Stimulated activated CD8-positive, alpha-beta memory T cell treated with anti-CD3 and anti-CD28 coated beads, Interleukin-4, amount 100 ng/mL, for 24 hours (primary cell): ENCODE data around the gene GPX3.

Experiments used
- DNase-seq: peaks from one replicate; pipeline ENCODE4 v3.0.0-alpha.2; 2020; ENCODE audit warnings: low read depth

Gene GPX3

DNA sequence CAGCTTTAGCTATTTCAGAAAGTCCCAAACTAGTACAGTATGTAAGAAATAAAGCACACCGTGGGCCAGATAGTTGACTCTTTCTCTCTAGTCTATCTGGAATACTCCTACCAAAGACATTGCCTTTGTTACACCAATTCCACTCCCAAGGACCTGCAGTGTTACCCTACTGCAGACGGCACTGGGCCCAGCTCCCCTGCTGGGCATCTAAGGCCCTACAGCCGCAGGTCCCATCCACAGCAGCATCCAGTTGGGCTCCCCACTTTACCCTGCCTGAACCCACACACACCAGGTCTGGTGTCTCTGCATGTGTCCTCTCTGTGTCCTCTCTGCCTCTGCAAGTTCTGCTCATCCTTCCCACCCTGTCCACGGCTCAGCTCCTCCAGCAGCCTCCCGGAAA, 37.9 kb downstream of the GPX3 start:
- DNase-seq, result no peak

- no peak for DNase-seq
Measured at GRCh38 chr5:151058891-151059489, 38.6 kb downstream of the GPX3 start.

GRCh38 chr5:151060742-151061141, 40.4 kb downstream of the GPX3 start:
- no peak for DNase-seq

GRCh38 chr5:151062405-151063141, 42.2 kb downstream of the GPX3 start:
- no peak for DNase-seq

DNA sequence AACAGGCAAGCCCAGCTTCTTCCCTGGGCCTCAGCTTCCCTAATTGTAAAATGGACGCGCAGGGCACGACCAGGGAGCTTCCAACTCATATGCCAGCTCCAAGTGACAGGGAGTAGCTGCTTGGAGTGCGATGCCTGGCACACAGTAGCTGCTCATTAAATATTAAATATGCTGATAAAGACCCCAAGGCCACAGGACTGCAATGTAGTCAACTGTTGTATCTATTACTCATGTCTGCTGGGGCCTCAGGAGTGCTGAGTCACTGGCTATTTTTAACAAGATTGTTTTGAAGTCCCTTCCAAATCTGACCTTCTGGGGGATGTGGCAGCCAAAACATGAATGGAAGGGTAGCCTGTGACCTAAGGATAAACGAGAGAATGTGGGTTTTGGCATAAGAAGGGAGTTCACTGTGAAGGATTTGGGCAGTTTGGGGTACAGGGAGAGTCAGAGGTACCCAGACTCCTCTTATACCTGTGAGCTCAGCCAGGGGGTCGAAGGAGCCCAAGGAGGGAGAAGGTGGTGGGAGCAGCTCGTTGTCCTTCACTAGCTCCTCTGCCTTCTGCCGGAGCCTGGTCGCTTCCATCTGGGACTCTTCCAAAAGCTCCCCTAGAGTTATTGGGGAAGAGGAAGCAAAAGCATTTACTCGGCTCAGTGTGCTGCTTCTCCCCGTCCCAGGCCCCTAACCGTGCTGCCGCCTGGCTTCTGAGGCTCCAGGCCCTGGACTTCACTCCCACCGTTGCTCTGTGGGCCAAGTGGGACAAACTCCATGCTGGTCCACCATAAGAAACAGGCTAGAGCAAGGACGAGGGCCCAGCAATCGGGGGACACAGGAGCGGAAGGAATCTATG, 43.0 kb downstream of the GPX3 start:
- DNase-seq, result no peak

- DNase-seq, result no peak
Measured at GRCh38 chr5:151064916-151065499, 44.6 kb downstream of the GPX3 start.

DNA sequence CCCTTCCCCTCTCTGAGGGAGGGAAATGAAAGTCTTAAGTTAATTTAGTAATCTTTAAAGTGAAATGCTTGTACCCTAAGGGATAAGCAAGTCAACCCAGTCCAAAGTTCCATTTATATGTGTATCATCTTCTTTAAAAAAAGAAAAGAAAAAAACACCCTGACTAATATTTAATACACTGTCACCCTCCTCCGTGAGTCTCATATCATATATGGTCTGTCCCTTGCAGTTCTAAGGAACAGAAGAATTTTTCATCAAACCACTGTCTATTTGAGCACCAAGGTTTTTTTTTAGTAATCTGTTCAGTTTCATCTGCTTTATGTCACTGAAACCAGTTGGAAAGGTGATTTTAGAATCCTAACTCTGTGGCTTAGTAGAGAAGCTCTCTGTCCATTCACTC, 45.2 kb downstream of the GPX3 start:
- no peak for DNase-seq

GRCh38 chr5:151066920-151067319, 46.5 kb downstream of the GPX3 start:
- DNase-seq, result no peak

DNA sequence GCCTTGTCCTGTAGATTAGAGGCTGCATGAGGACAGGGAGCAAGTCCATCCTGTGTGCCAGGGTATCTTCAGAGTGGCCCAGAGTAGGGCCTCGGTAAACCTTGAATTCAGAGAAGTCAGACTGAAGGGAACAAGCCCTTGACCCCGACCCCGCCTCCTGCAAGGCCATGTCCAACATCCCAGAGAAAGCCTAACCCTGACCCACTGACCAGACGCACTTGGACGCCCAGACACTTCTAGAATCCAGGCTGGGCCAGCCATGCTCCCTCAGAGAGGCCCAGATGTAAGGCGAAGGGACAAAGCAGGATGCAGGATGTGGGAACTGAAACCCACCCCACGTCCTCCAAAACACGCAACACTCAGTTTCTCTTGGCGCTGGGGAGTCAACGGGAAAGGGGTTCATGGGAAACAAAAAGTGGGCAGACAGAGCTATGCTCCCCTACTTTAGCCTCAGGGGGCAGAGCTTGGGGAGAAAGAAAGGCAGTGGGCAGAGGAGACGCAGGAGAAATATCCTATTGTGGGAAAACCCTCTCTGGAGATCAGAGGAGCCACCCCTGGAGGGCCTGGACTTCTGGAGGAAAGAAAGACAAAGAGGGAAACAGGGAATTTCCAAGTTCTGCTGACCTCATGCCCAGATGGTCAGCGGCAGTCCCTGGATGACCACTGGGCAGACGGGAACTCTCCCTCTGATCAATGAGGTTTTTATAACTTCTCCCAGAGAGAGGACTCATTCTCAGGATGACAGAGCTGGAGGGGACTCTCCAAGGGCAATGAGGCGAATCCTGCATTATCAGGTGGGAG, 47.4 kb downstream of the GPX3 start:
- DNase-seq, result no peak

- peak; percentile 51 for DNase-seq
Measured at GRCh38 chr5:151068433-151069197, 48.2 kb downstream of the GPX3 start.

DNA sequence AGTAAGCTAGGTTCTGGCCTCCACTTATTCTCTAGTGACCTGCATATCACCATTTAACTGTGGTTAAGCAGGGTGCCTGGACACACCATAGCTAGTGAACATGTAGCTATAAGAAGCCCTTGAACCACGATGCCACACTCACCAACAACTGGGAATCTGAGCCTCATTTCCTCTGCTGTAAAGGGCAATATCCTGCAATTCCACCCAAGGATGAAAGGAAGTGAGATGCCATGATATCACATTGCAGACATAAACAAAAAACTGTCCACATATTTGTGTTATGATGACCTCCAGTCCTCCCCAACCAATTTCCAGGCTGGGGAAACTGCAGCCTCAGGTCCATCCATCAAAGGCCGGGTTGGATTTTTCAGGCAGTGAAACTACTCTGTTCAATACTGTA, 50.1 kb downstream of the GPX3 start:
- DNase-seq, result no peak

DNA sequence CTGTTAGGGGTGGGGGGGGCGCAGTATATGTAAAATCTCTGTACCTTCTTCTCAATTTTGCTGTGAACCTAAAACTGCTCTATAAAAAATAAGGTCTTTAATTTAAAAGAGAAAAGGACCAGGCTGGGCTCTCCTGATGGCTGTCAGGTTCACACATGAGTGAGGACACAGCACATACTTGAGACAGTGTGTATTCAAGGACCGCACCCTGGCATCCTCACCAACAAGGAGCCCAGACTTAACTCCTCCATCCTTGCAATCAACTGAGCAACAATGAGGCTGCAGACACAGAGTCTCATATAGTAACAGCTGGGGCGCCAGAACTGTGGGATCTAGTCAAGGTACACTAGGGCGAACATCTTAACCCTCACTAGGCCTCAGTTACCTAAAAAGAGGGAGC, 50.6 kb downstream of the GPX3 start:
- no peak for DNase-seq

DNA sequence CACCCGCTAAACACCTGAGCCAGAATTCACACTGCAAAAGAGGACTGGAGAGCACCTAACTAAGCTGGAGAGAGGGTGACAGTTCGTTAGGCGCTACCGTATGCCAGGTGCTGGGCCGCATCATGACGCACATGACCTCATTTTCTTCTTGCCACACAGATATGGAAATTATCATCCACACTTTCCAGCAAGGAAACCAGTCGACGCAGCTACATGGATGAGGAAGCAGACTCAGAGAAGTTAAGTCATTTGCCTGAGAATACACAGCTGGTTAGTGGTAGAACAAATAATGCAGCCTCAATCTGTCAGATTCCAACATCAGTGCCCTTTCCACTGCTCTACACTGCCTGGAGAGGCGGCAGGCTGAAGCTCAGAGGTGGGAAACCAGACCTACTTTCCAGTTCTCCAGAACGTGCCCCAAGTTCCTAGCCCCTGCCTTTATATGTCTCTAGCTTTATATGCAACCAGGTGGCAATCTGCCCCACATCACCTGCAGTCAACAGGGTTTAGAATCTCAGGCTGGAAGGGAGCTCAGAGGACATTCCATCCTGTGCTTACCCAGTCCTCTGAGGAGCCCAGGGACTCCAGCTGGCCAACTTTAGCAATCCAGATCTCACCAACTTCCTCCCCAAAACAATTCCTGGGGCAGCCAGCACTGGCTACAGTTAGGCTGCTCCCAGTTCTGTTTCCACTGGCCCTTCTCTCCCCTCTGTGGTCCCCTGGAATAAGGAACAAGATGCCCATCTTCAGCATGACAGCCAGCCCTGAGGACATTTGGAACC, 51.6 kb downstream of the GPX3 start:
- no peak for DNase-seq

DNA sequence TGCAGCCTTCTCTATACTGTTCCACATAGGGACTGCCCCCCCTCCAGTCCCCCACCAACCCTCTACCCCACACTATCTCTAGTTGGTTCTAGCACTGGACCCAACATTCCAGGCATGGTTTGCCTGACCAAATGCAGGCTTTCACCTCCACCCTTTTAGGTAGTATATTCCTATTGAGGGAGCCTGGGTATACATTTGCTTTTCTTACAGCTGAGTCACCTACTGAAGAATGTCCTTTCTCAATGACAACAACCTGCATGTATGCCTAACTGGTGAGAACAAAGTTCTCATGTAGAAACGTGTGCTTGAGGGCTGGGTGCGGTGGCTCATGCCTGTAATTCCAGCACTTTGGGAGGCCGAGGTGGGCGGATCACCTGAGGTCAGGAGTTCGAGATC, 52.2 kb downstream of the GPX3 start:
- no peak for DNase-seq

- DNase-seq, result no peak
Measured at GRCh38 chr5:151073280-151073679, 52.9 kb downstream of the GPX3 start.

DNA sequence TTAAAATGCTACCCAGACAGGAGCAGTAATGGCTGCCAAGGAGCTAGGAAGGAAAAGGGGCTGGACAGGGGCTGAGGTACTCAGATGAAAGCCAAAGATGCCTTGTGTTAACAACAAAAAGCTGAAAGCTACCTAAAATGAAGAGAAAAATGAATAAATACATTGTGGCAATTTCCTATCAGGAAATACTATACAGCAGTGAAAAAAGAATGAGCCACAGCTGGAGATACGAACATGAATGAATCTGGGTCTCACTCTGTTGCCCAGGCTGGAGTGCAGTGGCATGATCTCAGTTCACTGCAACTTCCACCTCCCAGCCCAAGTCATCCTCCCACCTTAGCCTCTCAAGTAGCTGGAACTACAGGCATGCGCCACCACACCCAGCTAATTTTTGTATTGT, 54.2 kb downstream of the GPX3 start:
- DNase-seq, result no peak

- DNase-seq, result no peak
Measured at GRCh38 chr5:151075698-151076331, 55.4 kb downstream of the GPX3 start.

DNA sequence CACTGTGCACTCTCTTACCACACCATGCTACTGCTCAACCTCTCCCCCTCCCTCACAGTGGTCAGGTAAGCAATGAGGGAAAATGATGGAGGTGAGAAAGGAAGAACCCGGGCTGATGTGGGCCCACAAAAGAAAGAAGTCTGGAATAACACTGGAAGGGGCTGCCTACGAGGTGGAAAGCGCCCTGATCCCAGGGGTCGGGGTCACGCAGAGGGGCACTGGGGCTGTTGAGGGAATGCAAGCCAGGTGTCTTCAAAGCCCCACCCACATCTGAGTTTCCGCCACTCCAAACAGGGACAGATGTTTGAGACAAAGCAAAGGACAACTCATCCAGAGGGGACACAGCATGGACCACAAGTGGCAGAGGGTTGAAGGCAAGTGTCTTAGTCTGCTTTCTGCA, 56.2 kb downstream of the GPX3 start:
- no peak for DNase-seq

- DNase-seq, result no peak
Measured at GRCh38 chr5:151077419-151077818, 57.0 kb downstream of the GPX3 start.

DNA sequence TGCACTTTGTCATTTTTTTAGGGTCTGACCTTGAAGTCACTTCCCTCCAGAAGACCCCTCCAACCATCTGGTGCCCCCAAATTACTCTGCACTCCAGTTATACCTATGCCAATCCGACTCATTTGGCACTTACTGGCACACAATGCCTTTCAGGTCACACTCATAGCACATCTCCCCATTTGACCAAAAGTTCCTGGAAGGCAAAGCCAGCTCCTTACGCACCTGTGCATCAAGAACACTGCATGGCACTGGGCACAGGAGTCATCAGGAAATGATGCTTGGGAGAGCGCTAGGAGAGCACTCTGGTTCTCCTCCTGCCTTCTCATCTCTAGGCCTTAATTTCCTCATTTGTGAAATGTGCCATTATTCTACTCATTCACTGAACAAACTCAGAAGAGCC, 57.6 kb downstream of the GPX3 start:
- DNase-seq, result no peak
